Keratinocyte (primary cell): ENCODE data around the gene ALKBH2. TPM values are rescaled to one million over a fixed set of nuclear protein-coding genes. Genes with fewer than 3 reads are reported as not detected.

Experiments
- DNase-seq: peaks from one replicate; pipeline ENCODE4 v3.0.0-alpha.2; 2011; ENCODE audit warnings: low read depth, missing footprints, low spot score
- FAIRE-seq: peaks from 2 replicates; lab custom pipeline; 2011; peaks lifted over from hg19 to GRCh38; lab: Jason Lieb, UNC
- H2AFZ ChIP-seq: 2 replicates; pipeline ENCODE4 v1.6.0; 2012; ENCODE audit warnings: low read length, control low read depth, inconsistent platforms; ENCODE audit not compliant: control insufficient read depth
- H3K27ac ChIP-seq: 2 replicates; pipeline ENCODE4 v1.5.1; 2011; ENCODE audit warnings: low read length; ENCODE audit not compliant: control insufficient read depth, insufficient read depth
- H3K27me3 ChIP-seq: 3 replicates; pipeline ENCODE4 v1.6.0; 2011; ENCODE audit warnings: low read length; ENCODE audit not compliant: control insufficient read depth, insufficient read depth; ENCODE audit errors: extremely low read depth
- H3K36me3 ChIP-seq, 2 experiments: 2 replicates in 1 of 2; 3 replicates in 1 of 2; pipeline ENCODE4 v1.5.1; 2011; ENCODE audit warnings: low read length in 2 of 2, mild to moderate bottlenecking in 1 of 2; ENCODE audit not compliant: control insufficient read depth in 2 of 2, insufficient read depth in 2 of 2; ENCODE audit errors: extremely low read depth in 1 of 2
- H3K4me1 ChIP-seq: 3 replicates; pipeline ENCODE4 v1.5.1; 2011; ENCODE audit warnings: low read length; ENCODE audit not compliant: control insufficient read depth, insufficient read depth; ENCODE audit errors: extremely low read depth
- H3K4me2 ChIP-seq: 3 replicates; pipeline ENCODE4 v1.6.0; 2011; ENCODE audit warnings: low read depth, low read length; ENCODE audit not compliant: control insufficient read depth, insufficient read depth; ENCODE audit errors: extremely low read depth
- H3K4me3 ChIP-seq, 3 experiments: fragments of 200-600 bp in 1 of 3; sonication (generic) in 1 of 3; 2 replicates in 2 of 3; 3 replicates in 1 of 3; pipeline ENCODE4 v1.5.1; 2011 to 2016; ENCODE audit warnings: low read length in 3 of 3, mild to moderate bottlenecking in 3 of 3, control low read depth in 2 of 3, inconsistent platforms in 1 of 3, low read depth in 1 of 3, mixed read lengths in 1 of 3, mixed run types in 1 of 3, moderate library complexity in 1 of 3; ENCODE audit not compliant: control insufficient read depth in 2 of 3, insufficient read depth in 2 of 3; ENCODE audit errors: extremely low read depth in 1 of 3
- H3K79me2 ChIP-seq: 2 replicates; pipeline ENCODE4 v1.6.0; 2012; ENCODE audit warnings: low read length; ENCODE audit not compliant: control insufficient read depth, insufficient read depth
- H3K9ac ChIP-seq: 3 replicates; pipeline ENCODE4 v1.6.0; 2011; ENCODE audit warnings: low read length; ENCODE audit not compliant: control insufficient read depth, insufficient read depth; ENCODE audit errors: extremely low read depth
- H3K9me1 ChIP-seq: 3 replicates; pipeline ENCODE4 v1.6.0; 2011; ENCODE audit warnings: low read length; ENCODE audit not compliant: control insufficient read depth, insufficient read depth; ENCODE audit errors: extremely low read depth
- H3K9me3 ChIP-seq: 2 replicates; pipeline ENCODE4 v1.5.1; 2012; ENCODE audit warnings: low read depth, low read length; ENCODE audit not compliant: control insufficient read depth
- H4K20me1 ChIP-seq: 3 replicates; pipeline ENCODE4 v1.6.0; 2011; ENCODE audit warnings: low read length; ENCODE audit not compliant: control insufficient read depth, insufficient read depth; ENCODE audit errors: extremely low read depth
- EZH2 ChIP-seq: IDR thresholded peaks from one replicate; pipeline ENCODE4 v1.6.1; 2012; ENCODE audit warnings: inconsistent platforms, mild to moderate bottlenecking, low read length, moderate library complexity
- dilution Hi-C: fragments of 300-500 bp; cut with MboI; formaldehyde crosslinking; loops from one replicate; pipeline ENCODE4 v1.7.0; 2020; ENCODE audit warnings: low sequenced_read_pairs; ENCODE audit not compliant: extremely low pct_ligation_motif_present
- polyA plus RNA-seq, 5 experiments: library from polyadenylated mRNA; depleted of rRNA in 3 of 5; stranded (reverse) in 3 of 5; stranded (forward) in 1 of 5; unstranded in 1 of 5; fragments of >200 nt; gene quantifications; 1 replicate in 1 of 5; 2 replicates in 3 of 5; 3 replicates in 1 of 5; pipeline versions ENCODE4 v1.2.1 to v1.2.3, GENCODE V29; 2011 to 2012; ENCODE audit warnings: missing spikeins in 2 of 5, low read depth in 1 of 5, low replicate concordance in 1 of 5
- TF ChIP-seq, protein P1 (sequence below), 3 experiments: IDR thresholded peaks in 1 of 3; conservative IDR thresholded peaks in 1 of 3; optimal IDR thresholded peaks in 1 of 3; 2 replicates in 2 of 3; 3 replicates in 1 of 3; pipeline versions ENCODE3 to v1.5.1; 2011; ENCODE audit warnings: low read length in 3 of 3, mild to moderate bottlenecking in 3 of 3, moderate library complexity in 2 of 3, control low read depth in 1 of 3, inconsistent platforms in 1 of 3; ENCODE audit not compliant: insufficient read depth in 2 of 3; ENCODE audit errors: extremely low read depth in 1 of 3

ALKBH2 gene
- polyA plus RNA-seq, 1 donor (not counting 4 experiments of a cell fraction or from before 2014, with no cell fraction given) = 25.2 TPM

DNA sequence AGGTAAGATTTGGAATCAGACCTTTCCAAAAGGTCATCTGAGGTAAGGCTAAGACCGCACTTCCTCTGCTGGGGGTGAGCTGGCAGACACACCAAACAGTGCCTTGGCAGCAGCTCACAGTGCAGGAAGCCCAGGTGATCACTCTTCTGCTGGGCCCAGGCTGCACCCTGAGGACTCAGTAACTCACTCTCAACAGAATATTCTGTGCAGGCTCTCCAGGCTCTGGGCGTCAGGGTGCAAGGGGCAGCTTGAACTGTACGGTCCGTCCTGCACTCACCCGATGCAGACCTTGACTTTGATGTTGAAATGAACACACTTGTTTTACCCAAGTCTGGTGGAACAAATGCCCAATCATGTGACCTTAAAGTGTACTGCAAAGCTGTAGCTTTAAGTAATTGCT is 6.0 kb downstream of the ALKBH2 start:
- no peak overlapping the region for H3K4me3 ChIP-seq
- H3K79me2 ChIP-seq = peaks cover 6% of the 10 kb centered on the region
- TF ChIP-seq, protein P1, sequence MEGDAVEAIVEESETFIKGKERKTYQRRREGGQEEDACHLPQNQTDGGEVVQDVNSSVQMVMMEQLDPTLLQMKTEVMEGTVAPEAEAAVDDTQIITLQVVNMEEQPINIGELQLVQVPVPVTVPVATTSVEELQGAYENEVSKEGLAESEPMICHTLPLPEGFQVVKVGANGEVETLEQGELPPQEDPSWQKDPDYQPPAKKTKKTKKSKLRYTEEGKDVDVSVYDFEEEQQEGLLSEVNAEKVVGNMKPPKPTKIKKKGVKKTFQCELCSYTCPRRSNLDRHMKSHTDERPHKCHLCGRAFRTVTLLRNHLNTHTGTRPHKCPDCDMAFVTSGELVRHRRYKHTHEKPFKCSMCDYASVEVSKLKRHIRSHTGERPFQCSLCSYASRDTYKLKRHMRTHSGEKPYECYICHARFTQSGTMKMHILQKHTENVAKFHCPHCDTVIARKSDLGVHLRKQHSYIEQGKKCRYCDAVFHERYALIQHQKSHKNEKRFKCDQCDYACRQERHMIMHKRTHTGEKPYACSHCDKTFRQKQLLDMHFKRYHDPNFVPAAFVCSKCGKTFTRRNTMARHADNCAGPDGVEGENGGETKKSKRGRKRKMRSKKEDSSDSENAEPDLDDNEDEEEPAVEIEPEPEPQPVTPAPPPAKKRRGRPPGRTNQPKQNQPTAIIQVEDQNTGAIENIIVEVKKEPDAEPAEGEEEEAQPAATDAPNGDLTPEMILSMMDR (optimal IDR thresholded peaks at IDR 0.05 in 1 of 3, IDR thresholded peaks at IDR 0.05 in 1 of 3, conservative IDR thresholded peaks at IDR 0.05 in 1 of 3; ENCODE audit: extremely low read depth in 1 of 3, insufficient read depth in 2 of 3, low read length in 3 of 3) = no peak
- TF ChIP-seq EZH2 = no peak
- dilution Hi-C loops = no loop called here
- no peak overlapping the region for H2AFZ ChIP-seq
- no peaks in the 10 kb centered on the region for H4K20me1 ChIP-seq
- no peaks in the 10 kb centered on the region for H3K9me3 ChIP-seq
- DNase-seq = no peak
- H3K27ac ChIP-seq = no peak overlapping the region
- FAIRE-seq = no peak
- H3K9ac ChIP-seq = no peak overlapping the region
- peaks cover 3% of the 10 kb centered on the region for H3K4me1 ChIP-seq
- H3K4me2 ChIP-seq = no peak overlapping the region
- peaks cover 8 to 16% of the 10 kb centered on the region in 2 experiments for H3K36me3 ChIP-seq
- H3K27me3 ChIP-seq = no peaks in the 10 kb centered on the region
- no peaks in the 10 kb centered on the region for H3K9me1 ChIP-seq

DNA sequence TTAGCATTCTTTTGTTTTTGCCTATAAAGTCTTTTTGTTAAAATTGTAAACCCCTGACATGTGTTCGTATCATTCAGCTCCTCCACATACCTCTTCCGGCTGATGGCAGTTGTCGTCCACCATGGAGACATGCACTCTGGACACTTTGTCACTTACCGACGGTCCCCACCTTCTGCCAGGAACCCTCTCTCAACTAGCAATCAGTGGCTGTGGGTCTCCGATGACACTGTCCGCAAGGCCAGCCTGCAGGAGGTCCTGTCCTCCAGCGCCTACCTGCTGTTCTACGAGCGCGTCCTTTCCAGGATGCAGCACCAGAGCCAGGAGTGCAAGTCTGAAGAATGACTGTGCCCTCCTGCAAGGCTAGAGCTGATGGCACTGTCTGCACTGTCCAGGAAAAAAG is 7.7 kb downstream of the ALKBH2 start:
- FAIRE-seq = no peak
- H3K79me2 ChIP-seq = no peaks in the 10 kb centered on the region
- dilution Hi-C loops = no loop called here

More for the DNA sequence above, 7.7 kb downstream of the ALKBH2 start:
- H2AFZ ChIP-seq = no peak overlapping the region
- no peaks in the 10 kb centered on the region for H3K9me1 ChIP-seq
- H3K4me2 ChIP-seq = no peak overlapping the region
- no peak overlapping the region for H3K27ac ChIP-seq
- H3K36me3 ChIP-seq = peaks cover 12 to 21% of the 10 kb centered on the region in 2 experiments
- no peak for DNase-seq
- TF ChIP-seq, protein P1 (optimal IDR thresholded peaks at IDR 0.05 in 1 of 3, IDR thresholded peaks at IDR 0.05 in 1 of 3, conservative IDR thresholded peaks at IDR 0.05 in 1 of 3; ENCODE audit: extremely low read depth in 1 of 3, insufficient read depth in 2 of 3, low read length in 3 of 3) = no peak
- TF ChIP-seq EZH2 = no peak
- no peak overlapping the region for H3K9ac ChIP-seq
- no peaks in the 10 kb centered on the region for H3K4me1 ChIP-seq
- H4K20me1 ChIP-seq = no peaks in the 10 kb centered on the region
- no peaks in the 10 kb centered on the region for H3K9me3 ChIP-seq
- no peaks in the 10 kb centered on the region for H3K27me3 ChIP-seq
- no peak overlapping the region for H3K4me3 ChIP-seq
